Prostate gland (tissue), 2 donors: ENCODE measurements around the gene MAP3K13. TPM values are rescaled to one million over a fixed set of nuclear protein-coding genes. Genes with fewer than 3 reads are reported as not detected.

Source experiments
- DNase-seq: peaks from one replicate; pipeline ENCODE4 v3.0.0-alpha.2; 2019; ENCODE audit warnings: low spot score
- H3K27ac ChIP-seq, 2 donors: fragments of 200-600 bp; sonication (generic); 2 replicates each; pipeline ENCODE4 v1.5.1; 2017 to 2019
- H3K27me3 ChIP-seq: fragments of 200-600 bp; sonication (generic); replicated peaks from 2 replicates; pipeline ENCODE4 v1.5.1; 2019; ENCODE audit not compliant: insufficient read depth
- H3K36me3 ChIP-seq, 2 donors: fragments of 200-600 bp; sonication (generic); 1 replicate in 1 of 2; 2 replicates in 1 of 2; pipeline versions ENCODE4 v1.5.1 to v1.8.1; 2017 to 2019
- H3K4me1 ChIP-seq: fragments of 200-600 bp; sonication (generic); replicated peaks from 2 replicates; pipeline ENCODE4 v1.5.1; 2019
- H3K4me3 ChIP-seq, 2 donors: fragments of 200-600 bp; sonication (generic); 2 replicates each; pipeline ENCODE4 v1.5.1; 2017 to 2019
- H3K9me3 ChIP-seq: fragments of 200-600 bp; sonication (generic); 2 replicates; pipeline ENCODE4 v1.5.1; 2017
- POLR2A ChIP-seq: fragments of 450-650 bp; IDR thresholded peaks from one replicate; pipeline ENCODE4 v1.6.1; 2016; ENCODE audit warnings: antibody characterized with exemption, mild to moderate bottlenecking
- POLR2AphosphoS5 ChIP-seq: sonication (generic); formaldehyde crosslinking; IDR thresholded peaks from one replicate; pipeline ENCODE4 v1.6.1; 2017; ENCODE audit warnings: antibody characterized with exemption
- WGBS: methylation state at CpG from one replicate; pipeline ENCODE4 v1.1.5; 2018; 5-methylcytosine and 5-hydroxymethylcytosine counted together
- intact Hi-C: fragments of 100-400 bp; cut with DNase I; formaldehyde crosslinking; loops from one replicate; pipeline ENCODE4 v1.14.2; 2022
- total RNA-seq, 2 donors: library from RNA; depleted of rRNA; stranded (reverse); fragments of >200 nt; gene quantifications; one replicate each; pipeline ENCODE4 v1.1.0, GENCODE V29; 2016
- TF ChIP-seq, protein P1 (sequence below), 4 experiments: fragments of 200-600 bp in 2 of 4; fragments of 450-650 bp in 2 of 4; sonication (generic) in 2 of 4; IDR thresholded peaks; 1 replicate in 3 of 4; 2 replicates in 1 of 4; pipeline ENCODE4 v1.5.1; 2016 to 2019; ENCODE audit warnings: antibody characterized with exemption in 4 of 4, mild to moderate bottlenecking in 2 of 4, moderate library complexity in 2 of 4

The MAP3K13 gene
- total RNA-seq, 2 donors from 2014 or later = 32.9 to 51.1 TPM

DNA sequence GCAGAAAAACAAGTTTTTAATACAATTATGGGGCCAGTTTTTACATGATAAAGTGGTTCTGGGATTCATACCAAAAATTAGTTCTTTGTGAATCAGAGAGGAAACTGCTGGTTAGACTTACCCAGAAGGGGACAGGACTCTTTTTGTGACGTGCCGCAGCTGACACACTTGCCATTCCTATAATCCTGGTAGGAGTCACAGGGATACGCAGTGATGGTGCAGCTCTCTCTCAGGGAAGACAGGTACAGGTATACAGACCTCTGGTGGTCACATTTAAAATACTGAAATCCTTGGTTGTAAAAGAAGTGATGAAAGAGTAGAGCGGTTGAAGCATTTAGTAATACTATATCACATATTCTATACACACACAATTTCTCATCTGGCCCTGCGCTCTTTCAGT lies 156.1 kb downstream of the MAP3K13 start:
- Histone ChIP-seq H3K36me3 (no peaks in the 10 kb centered on the region), H3K9me3 (no peaks in the 10 kb centered on the region), H3K4me3 (no peak overlapping the region), H3K27me3 (no peaks in the 10 kb centered on the region), H3K27ac (no peak overlapping the region), H3K4me1 (no peaks in the 10 kb centered on the region)
- no peak for TF ChIP-seq POLR2AphosphoS5
- TF ChIP-seq, protein P1, sequence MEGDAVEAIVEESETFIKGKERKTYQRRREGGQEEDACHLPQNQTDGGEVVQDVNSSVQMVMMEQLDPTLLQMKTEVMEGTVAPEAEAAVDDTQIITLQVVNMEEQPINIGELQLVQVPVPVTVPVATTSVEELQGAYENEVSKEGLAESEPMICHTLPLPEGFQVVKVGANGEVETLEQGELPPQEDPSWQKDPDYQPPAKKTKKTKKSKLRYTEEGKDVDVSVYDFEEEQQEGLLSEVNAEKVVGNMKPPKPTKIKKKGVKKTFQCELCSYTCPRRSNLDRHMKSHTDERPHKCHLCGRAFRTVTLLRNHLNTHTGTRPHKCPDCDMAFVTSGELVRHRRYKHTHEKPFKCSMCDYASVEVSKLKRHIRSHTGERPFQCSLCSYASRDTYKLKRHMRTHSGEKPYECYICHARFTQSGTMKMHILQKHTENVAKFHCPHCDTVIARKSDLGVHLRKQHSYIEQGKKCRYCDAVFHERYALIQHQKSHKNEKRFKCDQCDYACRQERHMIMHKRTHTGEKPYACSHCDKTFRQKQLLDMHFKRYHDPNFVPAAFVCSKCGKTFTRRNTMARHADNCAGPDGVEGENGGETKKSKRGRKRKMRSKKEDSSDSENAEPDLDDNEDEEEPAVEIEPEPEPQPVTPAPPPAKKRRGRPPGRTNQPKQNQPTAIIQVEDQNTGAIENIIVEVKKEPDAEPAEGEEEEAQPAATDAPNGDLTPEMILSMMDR (IDR thresholded peaks at IDR 0.05) = no peak
- TF ChIP-seq POLR2A = no peak
- intact Hi-C loops = no loop called here
- no peak for DNase-seq
- WGBS = 64% methylated on average over 5 of the region's 5 CpGs

DNA sequence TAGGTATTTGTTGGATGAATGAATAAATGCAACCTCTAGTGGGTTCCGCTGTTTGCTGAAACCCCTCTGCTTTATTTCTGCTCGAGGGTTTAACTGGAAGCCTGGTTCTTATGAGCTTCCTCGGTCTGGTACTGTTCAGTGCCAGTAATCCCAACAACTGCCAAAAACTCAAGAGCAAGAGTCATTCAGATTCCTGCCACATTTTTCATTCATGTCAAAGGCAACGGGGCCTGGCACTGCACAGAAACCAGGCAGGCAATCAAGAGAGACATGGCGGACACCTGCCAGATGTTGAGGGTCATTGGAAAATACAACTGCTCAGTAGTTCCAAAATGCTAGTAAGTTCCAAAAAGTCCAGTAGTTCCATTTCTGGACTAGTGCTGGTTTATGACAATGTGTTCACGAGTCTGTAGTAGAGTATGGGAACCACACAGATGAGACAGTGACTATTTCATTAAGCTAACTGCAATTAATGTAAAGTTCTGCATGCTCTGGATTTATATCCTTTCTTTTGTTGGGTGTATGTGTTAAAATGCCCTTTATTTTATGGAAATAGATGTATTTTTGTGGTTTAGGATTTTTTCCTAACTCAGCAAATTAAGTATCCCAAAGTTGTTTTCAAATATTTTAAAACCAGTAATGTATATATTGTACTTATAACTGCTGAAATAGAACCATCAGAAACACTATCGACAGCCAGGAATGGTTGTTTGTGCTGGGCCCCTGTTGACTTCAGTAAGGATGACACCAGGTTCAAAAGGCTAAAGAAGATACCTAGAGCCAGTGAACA lies 158.6 kb downstream of the MAP3K13 start:
- TF ChIP-seq POLR2AphosphoS5 = no peak
- TF ChIP-seq, protein P1 (IDR thresholded peaks at IDR 0.05) = no peak
- no peak for TF ChIP-seq POLR2A
- 91% methylated on average over 7 of the region's 7 CpGs for WGBS
- H3K27ac ChIP-seq = no peak overlapping the region
- intact Hi-C loops = no loop called here
- no peaks in the 10 kb centered on the region for H3K4me1 ChIP-seq
- no peaks in the 10 kb centered on the region for H3K36me3 ChIP-seq
- DNase-seq = no peak
- H3K4me3 ChIP-seq = no peak overlapping the region
- H3K27me3 ChIP-seq = no peaks in the 10 kb centered on the region
- no peaks in the 10 kb centered on the region for H3K9me3 ChIP-seq

DNA sequence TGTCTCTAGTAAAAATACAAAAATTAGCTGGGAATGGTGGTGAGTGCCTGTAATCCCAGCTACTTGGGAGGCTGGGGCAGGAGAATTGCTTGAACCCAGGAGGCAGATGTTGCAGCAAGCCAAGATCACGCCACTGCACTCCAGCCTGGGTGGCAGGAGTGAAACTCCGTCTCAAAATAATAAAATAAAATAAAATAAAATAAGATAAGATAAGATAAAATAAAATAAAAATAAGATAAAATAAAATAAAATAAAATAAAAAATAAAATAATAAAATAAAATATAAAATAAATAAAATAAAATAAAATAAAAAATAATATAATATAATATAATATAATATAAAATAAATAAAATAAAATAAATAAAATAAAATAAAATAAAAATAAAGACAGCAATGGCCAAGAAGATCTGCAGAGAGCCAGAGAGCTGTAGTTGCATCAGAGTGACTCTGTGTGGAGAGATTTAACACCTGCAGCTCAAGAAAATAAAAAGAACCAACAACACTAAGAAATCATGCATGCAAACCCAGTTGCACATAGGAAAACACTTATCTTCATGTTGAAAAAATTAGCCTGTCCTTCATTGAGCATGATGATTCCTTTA lies 163.5 kb downstream of the MAP3K13 start:
- Histone ChIP-seq H3K4me3 (no peak overlapping the region), H3K9me3 (no peaks in the 10 kb centered on the region), H3K4me1 (no peaks in the 10 kb centered on the region), H3K36me3 (no peaks in the 10 kb centered on the region), H3K27ac (no peak overlapping the region), H3K27me3 (no peaks in the 10 kb centered on the region)
- no peak for DNase-seq
- TF ChIP-seq POLR2AphosphoS5 (no peak), POLR2A (no peak)
- TF ChIP-seq, protein P1 (IDR thresholded peaks at IDR 0.05) = no peak
- WGBS = 88% methylated on average over 2 of the region's 2 CpGs
- intact Hi-C loops = no loop called here

DNA sequence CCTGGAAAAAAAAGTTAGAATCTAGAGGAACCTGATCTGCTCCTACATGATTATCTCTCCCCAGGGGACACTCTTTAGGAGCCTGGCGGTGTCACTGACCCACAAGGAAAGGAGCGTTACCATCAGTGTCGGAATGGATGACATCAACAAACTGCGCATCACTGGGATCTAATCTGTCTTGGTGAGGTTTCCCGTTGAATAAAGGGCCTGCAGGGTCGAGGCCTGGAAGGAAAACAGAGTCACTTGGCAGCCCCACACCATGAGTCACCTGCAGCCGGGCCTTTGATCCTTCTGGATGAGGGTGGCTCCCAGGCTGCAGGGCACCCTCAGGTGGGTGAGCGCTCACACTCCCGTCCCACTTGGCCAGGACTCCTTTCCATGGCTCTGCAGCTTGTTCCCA lies 164.4 kb downstream of the MAP3K13 start:
- Histone ChIP-seq H3K27ac (no peak overlapping the region), H3K9me3 (no peaks in the 10 kb centered on the region), H3K4me1 (no peaks in the 10 kb centered on the region), H3K4me3 (no peak overlapping the region), H3K27me3 (no peaks in the 10 kb centered on the region), H3K36me3 (no peaks in the 10 kb centered on the region)
- intact Hi-C loops = no loop called here
- no peak for DNase-seq
- WGBS = 70% methylated on average over 9 of the region's 9 CpGs
- TF ChIP-seq, protein P1 (IDR thresholded peaks at IDR 0.05) = no peak
- no peak for TF ChIP-seq POLR2AphosphoS5
- TF ChIP-seq POLR2A = no peak

DNA sequence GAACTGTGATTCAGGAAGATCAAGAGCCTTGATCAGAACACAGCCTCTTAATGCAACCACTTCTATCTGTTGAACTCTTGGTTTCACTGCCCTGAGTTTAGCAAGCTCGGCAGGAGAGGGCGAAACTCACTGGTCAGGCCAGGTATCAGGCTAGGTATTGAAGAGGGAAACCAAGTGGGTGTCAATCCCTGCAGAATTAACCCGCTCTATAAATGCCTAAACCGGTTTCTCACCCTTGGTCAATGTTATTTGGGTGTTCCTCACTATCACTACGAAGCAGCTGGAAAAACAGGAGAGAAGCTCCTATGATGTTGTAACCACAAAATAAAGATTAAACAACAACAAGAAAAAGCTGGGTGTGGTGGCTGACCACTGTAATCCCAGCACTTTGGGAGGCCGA lies 165.6 kb downstream of the MAP3K13 start:
- Histone ChIP-seq H3K4me3 (no peak overlapping the region), H3K27me3 (no peaks in the 10 kb centered on the region), H3K9me3 (no peaks in the 10 kb centered on the region), H3K36me3 (no peaks in the 10 kb centered on the region), H3K4me1 (no peaks in the 10 kb centered on the region), H3K27ac (no peak overlapping the region)
- TF ChIP-seq POLR2A = no peak
- TF ChIP-seq, protein P1 (IDR thresholded peaks at IDR 0.05) = no peak
- no peak for TF ChIP-seq POLR2AphosphoS5
- no peak for DNase-seq
- WGBS = 73% methylated on average over 6 of the region's 6 CpGs
- intact Hi-C loops = no loop called here
